Naive thymus-derived CD8-positive, alpha-beta T cell (primary cell): Measurements from ENCODE around the gene ZNF627. TPM values are rescaled to one million over a fixed set of nuclear protein-coding genes. Genes with fewer than 3 reads are reported as not detected.

Experiments used
- ATAC-seq, 2 donors: fragments of 150-1000 bp; cut with Tn5 transposase in 1 of 2; sonication (Bioruptor Pico), chemical (Tn5 transposase) in 1 of 2; 1 replicate in 1 of 2; 2 replicates in 1 of 2; pipeline ENCODE4 v1.10.0; 2021; ENCODE audit warnings: mild to moderate bottlenecking in 2 of 2, moderate library complexity in 2 of 2
- POLR2A ChIA-PET: fragments of 350-600 bp; sonication (Branson Sonifier 250); formaldehyde crosslinking; loops from one replicate; lab custom pipeline; 2021; ENCODE audit warnings: antibody characterized with exemption; lab: Charles Lee
- DNase-seq, 10 donors: peaks; one replicate each; pipeline versions ENCODE4 v3.0.0 to v3.0.0-alpha.2; 2020 to 2022
- H3K27ac Mint-ChIP-seq, 10 donors: one replicate each; pipeline ENCODE4 v1.8.0; 2020 to 2022; ENCODE audit warnings: mild to moderate bottlenecking in 10 of 10, mixed read lengths in 10 of 10, moderate library complexity in 4 of 10, inconsistent platforms in 1 of 10
- H3K27me3 Mint-ChIP-seq, 5 donors: one replicate each; pipeline ENCODE4 v1.8.0; 2021 to 2022; ENCODE audit warnings: mixed read lengths in 5 of 5
- H3K36me3 Mint-ChIP-seq, 3 donors: one replicate each; pipeline ENCODE4 v1.8.0; 2020 to 2022; ENCODE audit warnings: mixed read lengths in 3 of 3, mild to moderate bottlenecking in 2 of 3, inconsistent platforms in 1 of 3
- H3K4me1 Mint-ChIP-seq, 4 donors: one replicate each; pipeline ENCODE4 v1.8.0; 2021 to 2022; ENCODE audit warnings: mixed read lengths in 4 of 4
- H3K4me3 Mint-ChIP-seq, 10 donors: one replicate each; pipeline ENCODE4 v1.8.0; 2020 to 2022; ENCODE audit warnings: mild to moderate bottlenecking in 10 of 10, mixed read lengths in 10 of 10, moderate library complexity in 6 of 10, inconsistent platforms in 1 of 10
- H3K9me3 Mint-ChIP-seq, 9 donors: one replicate each; pipeline ENCODE4 v1.8.0; 2020 to 2022; ENCODE audit warnings: mixed read lengths in 9 of 9, mild to moderate bottlenecking in 3 of 9, inconsistent platforms in 1 of 9, moderate library complexity in 1 of 9
- polyA plus RNA-seq, 3 donors: library from polyadenylated mRNA; unstranded; fragments of 300-500 nt; fragmentation: Illumina TruSeq; gene quantifications; one replicate each; pipeline ENCODE4 v1.2.3, GENCODE V29; 2021
- total RNA-seq, 8 experiments: library from RNA in 2 of 8; stranded (reverse) in 2 of 8; gene quantifications; one replicate each; pipeline ENCODE4 v1.2.3 and lab custom pipeline; 2021 to 2026

Gene ZNF627
- total and polyA plus RNA-seq, 5 experiments from 2014 or later, result 7.7 to 17.5 (median 11.9) TPM

- DNase-seq, result peak in 2 of 10 donors; percentile 22 to 25
- Mint-ChIP-seq H3K4me1 (peaks cover 14 to 54% (median 34%) of the 10 kb centered on the region in 4 donors), H3K4me3 (peak within 1 kb of the TSS; percentile 76 to 90 (median 84)), H3K27ac (peak within 1 kb of the TSS; percentile 53 to 97 (median 92)), H3K9me3 (no peaks in the 10 kb centered on the region), H3K27me3 (no peaks in the 10 kb centered on the region), H3K36me3 (peaks cover 0 to 4% (median 2%) of the 10 kb centered on the region in 3 donors)
- ATAC-seq, result peak; percentile 26 to 34
- POLR2A ChIA-PET, result interaction anchor here (0.9 to 6.2 kb wide), 5 partner anchors 11 to 203 kb away, joined by 3 to 44 read pairs (median 6); partner anchors contain the start of genes ELOF1, SWSAP1 and ZNF627
Measured at GRCh38 chr19:11577451-11578257, 19.6 kb upstream of the ZNF627 start, which contains the start of gene ACP5. ACP5 (minus strand) TSS chr19:11577645; CDS start chr19:11577317, 328 bp downstream.

- POLR2A ChIA-PET, result interaction anchor here (0.6 to 6.2 kb wide), 8 partner anchors 10 to 204 kb away, joined by 3 to 44 read pairs (median 4); partner anchors contain the start of genes ECSIT, ELOF1, SWSAP1 and ZNF627
- ATAC-seq (peak; percentile 57), DNase-seq (peak in 8 of 10 donors; percentile 19 to 50 (median 33))
Measured at GRCh38 chr19:11578258-11579142, 18.8 kb upstream of the ZNF627 start.

GRCh38 chr19:11580116-11580515 lies 17.2 kb upstream of the ZNF627 start:
- peak overlapping the region in 7 of 10 donors; percentile 38 to 66 (median 53) for H3K27ac Mint-ChIP-seq
- ATAC-seq, result no peak
- H3K4me1 Mint-ChIP-seq, result peaks cover 14 to 61% (median 33%) of the 10 kb centered on the region in 4 donors
- DNase-seq, result no peak
- H3K9me3 Mint-ChIP-seq, result no peaks in the 10 kb centered on the region
- H3K27me3 Mint-ChIP-seq, result no peaks in the 10 kb centered on the region
- peaks cover 0 to 4% (median 2%) of the 10 kb centered on the region in 3 donors for H3K36me3 Mint-ChIP-seq
- POLR2A ChIA-PET, result interaction anchor here (0.6 to 6.2 kb wide), 4 partner anchors 8 to 20 kb away, joined by 3 to 44 read pairs (median 4); partner anchors contain the start of gene ELOF1
- H3K4me3 Mint-ChIP-seq, result peak overlapping the region in 6 of 10 donors; percentile 11 to 79 (median 76)

More at GRCh38 chr19:11578258-11579142, 18.8 kb upstream of the ZNF627 start:
- H3K27me3 Mint-ChIP-seq, result no peaks in the 10 kb centered on the region
- H3K27ac Mint-ChIP-seq, result peak overlapping the region; percentile 53 to 97 (median 92)
- peaks cover 14 to 57% (median 34%) of the 10 kb centered on the region in 4 donors for H3K4me1 Mint-ChIP-seq
- no peaks in the 10 kb centered on the region for H3K9me3 Mint-ChIP-seq
- H3K4me3 Mint-ChIP-seq, result peak overlapping the region; percentile 76 to 90 (median 84)
- H3K36me3 Mint-ChIP-seq, result peaks cover 0 to 4% (median 2%) of the 10 kb centered on the region in 3 donors

GRCh38 chr19:11581740-11582139 lies 15.5 kb upstream of the ZNF627 start:
- Mint-ChIP-seq H3K27me3 (no peaks in the 10 kb centered on the region), H3K4me3 (peak overlapping the region; percentile 59 to 83 (median 78)), H3K4me1 (peaks cover 14 to 57% (median 31%) of the 10 kb centered on the region in 4 donors), H3K27ac (peak overlapping the region; percentile 84 to 99 (median 93)), H3K36me3 (no peaks in the 10 kb centered on the region), H3K9me3 (no peaks in the 10 kb centered on the region)
- POLR2A ChIA-PET, result interaction anchor here (0.6 to 6.2 kb wide), 3 partner anchors 22 to 201 kb away, joined by 3 to 44 read pairs (median 4); partner anchors contain the start of gene ELOF1
- DNase-seq (peak in 7 of 10 donors; percentile 19 to 64 (median 31)), ATAC-seq (peak; percentile 65 to 79)

- ATAC-seq (no peak), DNase-seq (no peak)
- no peaks in the 10 kb centered on the region for H3K27me3 Mint-ChIP-seq
- H3K36me3 Mint-ChIP-seq, result no peaks in the 10 kb centered on the region
- H3K4me3 Mint-ChIP-seq, result no peak overlapping the region
- no peaks in the 10 kb centered on the region for H3K9me3 Mint-ChIP-seq
- POLR2A ChIA-PET, result no interaction called here
- peaks cover 5 to 35% (median 18%) of the 10 kb centered on the region in 4 donors for H3K4me1 Mint-ChIP-seq
- no peak overlapping the region for H3K27ac Mint-ChIP-seq
Measured at GRCh38 chr19:11586331-11586730, 11.0 kb upstream of the ZNF627 start.

GRCh38 chr19:11587302-11587974 lies 9.8 kb upstream of the ZNF627 start:
- peak overlapping the region in 6 of 10 donors; percentile 46 to 92 (median 78) for H3K27ac Mint-ChIP-seq
- no peak overlapping the region for H3K4me3 Mint-ChIP-seq
- no peaks in the 10 kb centered on the region for H3K27me3 Mint-ChIP-seq
- peak; percentile 92 to 94 for ATAC-seq
- H3K9me3 Mint-ChIP-seq, result no peaks in the 10 kb centered on the region
- peak; percentile 62 to 84 (median 76) for DNase-seq
- H3K36me3 Mint-ChIP-seq, result no peaks in the 10 kb centered on the region
- POLR2A ChIA-PET, result interaction anchor here (1.0 to 1.1 kb wide), 3 partner anchors 24 to 51 kb away, joined by 3 to 4 read pairs (median 3); partner anchors contain the start of gene ELOF1
- peaks cover 2 to 25% (median 8%) of the 10 kb centered on the region in 4 donors for H3K4me1 Mint-ChIP-seq

GRCh38 chr19:11587975-11588631 lies 9.2 kb upstream of the ZNF627 start:
- POLR2A ChIA-PET, result interaction anchor here (0.5 to 1.1 kb wide), 5 partner anchors 10 to 561 kb away, joined by 3 to 6 read pairs (median 3); partner anchors contain the start of genes ACP5 and ELOF1
- no peaks in the 10 kb centered on the region for H3K36me3 Mint-ChIP-seq
- no peaks in the 10 kb centered on the region for H3K27me3 Mint-ChIP-seq
- H3K27ac Mint-ChIP-seq, result peak overlapping the region in 6 of 10 donors; percentile 46 to 92 (median 78)
- DNase-seq (no peak), ATAC-seq (no peak)
- peaks cover 2 to 25% (median 8%) of the 10 kb centered on the region in 4 donors for H3K4me1 Mint-ChIP-seq
- no peaks in the 10 kb centered on the region for H3K9me3 Mint-ChIP-seq
- H3K4me3 Mint-ChIP-seq, result no peak overlapping the region

GRCh38 chr19:11594084-11594483 lies 3.2 kb upstream of the ZNF627 start:
- peaks cover 3 to 19% (median 14%) of the 10 kb centered on the region in 4 donors for H3K4me1 Mint-ChIP-seq
- no peaks in the 10 kb centered on the region for H3K9me3 Mint-ChIP-seq
- no peak overlapping the region for H3K4me3 Mint-ChIP-seq
- POLR2A ChIA-PET, result interaction anchor here (1.8 kb wide), 1 partner anchor 16 kb away, joined by 4 read pairs; no protein-coding TSS in a partner anchor
- no peaks in the 10 kb centered on the region for H3K36me3 Mint-ChIP-seq
- peak overlapping the region in 4 of 10 donors; percentile 33 to 66 (median 42) for H3K27ac Mint-ChIP-seq
- DNase-seq, result no peak
- ATAC-seq, result no peak
- H3K27me3 Mint-ChIP-seq, result no peaks in the 10 kb centered on the region

- H3K4me3 Mint-ChIP-seq, result peak overlapping the region; percentile 5 to 96 (median 84)
- peak overlapping the region in 9 of 10 donors; percentile 31 to 96 (median 93) for H3K27ac Mint-ChIP-seq
- DNase-seq (no peak), ATAC-seq (no peak)
- peaks cover 0 to 2% (median 0%) of the 10 kb centered on the region in 3 donors for H3K36me3 Mint-ChIP-seq
- POLR2A ChIA-PET, result interaction anchor here (0.5 to 1.1 kb wide), 3 partner anchors 16 to 219 kb away, joined by 3 to 15 read pairs (median 4); no protein-coding TSS in a partner anchor
- H3K27me3 Mint-ChIP-seq, result no peaks in the 10 kb centered on the region
- peaks cover 7 to 35% (median 20%) of the 10 kb centered on the region in 4 donors for H3K4me1 Mint-ChIP-seq
- H3K9me3 Mint-ChIP-seq, result no peaks in the 10 kb centered on the region
Measured at GRCh38 chr19:11596156-11596555, 1.1 kb upstream of the ZNF627 start.

GRCh38 chr19:11598103-11598483 lies 810 bp downstream of the ZNF627 start:
- DNase-seq, result no peak
- peak overlapping the region; percentile 66 to 95 (median 92) for H3K27ac Mint-ChIP-seq
- peaks cover 0 to 8% (median 5%) of the 10 kb centered on the region in 3 donors for H3K36me3 Mint-ChIP-seq
- H3K4me3 Mint-ChIP-seq, result peak overlapping the region; percentile 82 to 96 (median 90)
- H3K27me3 Mint-ChIP-seq, result no peaks in the 10 kb centered on the region
- POLR2A ChIA-PET, result interaction anchor here (0.7 to 1.5 kb wide), 7 partner anchors 11 to 224 kb away, joined by 3 to 6 read pairs (median 3); partner anchors contain the start of genes ECSIT, ELOF1, SWSAP1 and ZNF441
- peaks cover 15 to 46% (median 30%) of the 10 kb centered on the region in 4 donors for H3K4me1 Mint-ChIP-seq
- H3K9me3 Mint-ChIP-seq, result peaks cover 0 to 3% (median 0%) of the 10 kb centered on the region in 9 donors
- no peak for ATAC-seq
